Measurements from ENCODE around the gene GCNT1. TPM values are rescaled to one million over a fixed set of nuclear protein-coding genes. Genes with fewer than 3 reads are reported as not detected.
"Not testable (repeated sequence)": the region's sequence is repeated elsewhere in the genome, so short reads cannot be mapped to it uniquely, and the experiment has no call there.

The GCNT1 gene
- total RNA-seq, 2 experiments from 2014 or later = 18.2 to 38.4 TPM

GRCh38 chr9:76490249-76490990, 31.4 kb downstream of the GCNT1 start:
- Histone ChIP-seq H3K4me1 (ENCODE audit: insufficient read depth, low read length, poor library complexity, severe bottlenecking) (peaks cover 8% of the 10 kb centered on the region), H4K20me1 (ENCODE audit: insufficient read depth, low read length) (no peaks in the 10 kb centered on the region), H2AFZ (ENCODE audit: low read length) (no peak overlapping the region), H3K4me3 (ENCODE audit: low read depth, low read length, poor library complexity, severe bottlenecking) (no peak overlapping the region), H3K36me3 (ENCODE audit: insufficient read depth, low read length) (peaks cover 74% of the 10 kb centered on the region), H3K4me2 (ENCODE audit: low read length) (no peak overlapping the region), H3K79me2 (ENCODE audit: insufficient read depth, low read depth, low read length) (peaks cover 44% of the 10 kb centered on the region), H3K9me3 (ENCODE audit: low read length) (peaks cover 14% of the 10 kb centered on the region), H3K27ac (ENCODE audit: low read depth, low read length, poor library complexity, severe bottlenecking) (no peak overlapping the region), H3K9me2 (ENCODE audit: insufficient read depth, low read length) (no peaks in the 10 kb centered on the region)
- no TSS peak for BruUV-seq (replicated peaks)
- CTCF ChIA-PET (ENCODE audit: unreplicated experiment) = no interaction called here
- intact Hi-C loops (cut with micrococcal nuclease; ENCODE audit: unreplicated experiment) = no loop called here
- TF ChIP-seq CTCF (conservative IDR thresholded peaks at IDR 0.05; ENCODE audit: low read length) (no peak), EZH2phosphoT487 (IDR thresholded peaks at IDR 0.05; ENCODE audit: borderline replicate concordance, low read depth, low read length) (no peak)
- no peak for DNase-seq (ENCODE audit: low spot score)
- POLR2A ChIA-PET = interaction anchor here (1.3 kb wide), 1 partner anchor 72 kb away, joined by 4 read pairs; no protein-coding TSS in a partner anchor

DNA sequence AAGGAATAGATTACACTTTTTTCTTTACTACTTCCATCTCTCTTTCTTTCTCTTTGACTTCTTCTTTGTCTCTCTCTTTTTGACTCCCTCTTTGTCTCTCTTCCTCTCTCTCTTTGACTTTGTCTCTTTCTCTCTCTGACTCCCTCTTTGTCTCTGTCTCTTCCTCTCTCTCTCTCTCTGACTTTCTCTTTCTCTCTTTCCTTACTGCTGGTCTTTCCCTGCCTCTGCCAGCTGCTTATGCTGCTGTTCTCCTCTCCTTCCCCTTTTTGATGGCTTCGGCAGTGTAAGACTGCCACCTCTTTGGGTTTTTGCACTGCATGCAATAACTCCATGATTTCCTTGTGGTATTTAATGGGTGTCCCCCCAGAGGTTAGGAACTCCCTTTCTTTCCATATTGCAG, 32.1 kb downstream of the GCNT1 start:
- DNase-seq (ENCODE audit: low spot score); BruUV-seq (replicated peaks); H3K4me1 ChIP-seq (ENCODE audit: insufficient read depth, low read length, poor library complexity, severe bottlenecking); intact Hi-C loops (cut with micrococcal nuclease; ENCODE audit: unreplicated experiment); POLR2A ChIA-PET; H3K4me2 ChIP-seq (ENCODE audit: low read length); H3K27ac ChIP-seq (ENCODE audit: low read depth, low read length, poor library complexity, severe bottlenecking); CTCF ChIA-PET (ENCODE audit: unreplicated experiment); H3K9me2 ChIP-seq (ENCODE audit: insufficient read depth, low read length); H3K4me3 ChIP-seq (ENCODE audit: low read depth, low read length, poor library complexity, severe bottlenecking); H2AFZ ChIP-seq (ENCODE audit: low read length); H4K20me1 ChIP-seq (ENCODE audit: insufficient read depth, low read length): not testable (repeated sequence)
- Histone ChIP-seq H3K9me3 (ENCODE audit: low read length) (peaks cover 14% of the 10 kb centered on the region), H3K36me3 (ENCODE audit: insufficient read depth, low read length) (peaks cover 72% of the 10 kb centered on the region), H3K79me2 (ENCODE audit: insufficient read depth, low read depth, low read length) (peaks cover 39% of the 10 kb centered on the region)

DNA sequence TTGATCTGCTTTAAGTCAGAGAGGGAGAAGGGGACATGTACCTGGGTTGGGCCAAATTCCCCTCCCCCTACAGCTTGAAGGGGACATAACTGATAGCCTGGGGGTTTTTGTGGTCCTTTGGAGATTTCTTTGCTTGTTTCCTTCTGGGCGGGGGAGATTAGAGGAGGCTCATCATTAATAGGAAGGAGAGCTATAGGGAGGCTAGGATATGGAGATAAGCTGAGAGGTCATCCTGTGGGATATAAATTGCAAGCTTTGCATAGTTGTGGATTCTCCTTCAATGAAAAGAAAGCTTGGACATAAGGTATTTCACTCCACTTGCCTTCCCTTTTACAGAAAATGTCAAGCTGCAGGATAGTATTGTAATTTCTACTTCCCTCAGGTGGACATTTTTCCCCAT, 34.5 kb downstream of the GCNT1 start:
- H4K20me1 ChIP-seq (ENCODE audit: insufficient read depth, low read length); BruUV-seq (replicated peaks); H3K4me1 ChIP-seq (ENCODE audit: insufficient read depth, low read length, poor library complexity, severe bottlenecking); CTCF ChIA-PET (ENCODE audit: unreplicated experiment); DNase-seq (ENCODE audit: low spot score); H3K4me3 ChIP-seq (ENCODE audit: low read depth, low read length, poor library complexity, severe bottlenecking); intact Hi-C loops (cut with micrococcal nuclease; ENCODE audit: unreplicated experiment); H3K4me2 ChIP-seq (ENCODE audit: low read length); H2AFZ ChIP-seq (ENCODE audit: low read length); POLR2A ChIA-PET; H3K27ac ChIP-seq (ENCODE audit: low read depth, low read length, poor library complexity, severe bottlenecking); H3K9me2 ChIP-seq (ENCODE audit: insufficient read depth, low read length): not testable (repeated sequence)
- Histone ChIP-seq H3K9me3 (ENCODE audit: low read length) (peaks cover 10% of the 10 kb centered on the region), H3K79me2 (ENCODE audit: insufficient read depth, low read depth, low read length) (peaks cover 36% of the 10 kb centered on the region; the same call in 1 of the 2 replicates), H3K36me3 (ENCODE audit: insufficient read depth, low read length) (peaks cover 70% of the 10 kb centered on the region)
